B cell (primary cell): ENCODE measurements around the gene ARL4A.

Experiments used
- EZH2 ChIP-seq: IDR thresholded peaks from 2 replicates; pipeline ENCODE4 v1.6.1; 2012; ENCODE audit warnings: borderline replicate concordance, low read depth, mild to moderate bottlenecking, moderate library complexity, low read length; ENCODE audit not compliant: insufficient read depth, poor library complexity, severe bottlenecking
- TF ChIP-seq, protein P1 (sequence below): fragments of 200-600 bp; IDR thresholded peaks from one replicate; pipeline ENCODE4 v1.8.0; 2022; ENCODE audit warnings: antibody characterized with exemption, mild to moderate bottlenecking

- TF ChIP-seq, protein P1, sequence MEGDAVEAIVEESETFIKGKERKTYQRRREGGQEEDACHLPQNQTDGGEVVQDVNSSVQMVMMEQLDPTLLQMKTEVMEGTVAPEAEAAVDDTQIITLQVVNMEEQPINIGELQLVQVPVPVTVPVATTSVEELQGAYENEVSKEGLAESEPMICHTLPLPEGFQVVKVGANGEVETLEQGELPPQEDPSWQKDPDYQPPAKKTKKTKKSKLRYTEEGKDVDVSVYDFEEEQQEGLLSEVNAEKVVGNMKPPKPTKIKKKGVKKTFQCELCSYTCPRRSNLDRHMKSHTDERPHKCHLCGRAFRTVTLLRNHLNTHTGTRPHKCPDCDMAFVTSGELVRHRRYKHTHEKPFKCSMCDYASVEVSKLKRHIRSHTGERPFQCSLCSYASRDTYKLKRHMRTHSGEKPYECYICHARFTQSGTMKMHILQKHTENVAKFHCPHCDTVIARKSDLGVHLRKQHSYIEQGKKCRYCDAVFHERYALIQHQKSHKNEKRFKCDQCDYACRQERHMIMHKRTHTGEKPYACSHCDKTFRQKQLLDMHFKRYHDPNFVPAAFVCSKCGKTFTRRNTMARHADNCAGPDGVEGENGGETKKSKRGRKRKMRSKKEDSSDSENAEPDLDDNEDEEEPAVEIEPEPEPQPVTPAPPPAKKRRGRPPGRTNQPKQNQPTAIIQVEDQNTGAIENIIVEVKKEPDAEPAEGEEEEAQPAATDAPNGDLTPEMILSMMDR = no peak
- TF ChIP-seq EZH2 = no peak
These were observed 26.4 kb downstream of the ARL4A start for GRCh38 chr7:12713625-12714378.
